Esophagus (tissue), 2 donors: ENCODE results near the gene MIF4GD. TPM values are rescaled to one million over a fixed set of nuclear protein-coding genes. Genes with fewer than 3 reads are reported as not detected.

Source experiments
- H3K27ac ChIP-seq, 2 donors: one replicate each; pipeline ENCODE4 v1.5.1; 2013; ENCODE audit warnings: low read depth in 2 of 2, mild to moderate bottlenecking in 2 of 2, inconsistent platforms in 1 of 2, low read length in 1 of 2, moderate library complexity in 1 of 2
- H3K27me3 ChIP-seq, 2 donors: one replicate each; pipeline ENCODE4 v1.6.1; 2013; ENCODE audit warnings: low read length in 2 of 2, control low read depth in 1 of 2, mild to moderate bottlenecking in 1 of 2; ENCODE audit not compliant: insufficient read depth in 2 of 2, control insufficient read depth in 1 of 2
- H3K36me3 ChIP-seq, 2 donors: one replicate each; pipeline ENCODE4 v1.6.1; 2013; ENCODE audit warnings: low read length in 1 of 2; ENCODE audit not compliant: control insufficient read depth in 2 of 2, insufficient read depth in 2 of 2
- H3K4me1 ChIP-seq, 2 donors: one replicate each; pipeline ENCODE4 v1.6.1; 2013; ENCODE audit warnings: low read length in 1 of 2; ENCODE audit not compliant: control insufficient read depth in 2 of 2, insufficient read depth in 2 of 2
- H3K4me3 ChIP-seq, 2 donors: one replicate each; pipeline ENCODE4 v1.5.1; 2013; ENCODE audit warnings: low read length in 2 of 2, mild to moderate bottlenecking in 2 of 2, low read depth in 1 of 2, moderate library complexity in 1 of 2
- H3K9me3 ChIP-seq, 2 donors: one replicate each; pipeline ENCODE4 v1.6.1; 2013; ENCODE audit warnings: mild to moderate bottlenecking in 2 of 2, low read depth in 1 of 2, low read length in 1 of 2, moderate library complexity in 1 of 2; ENCODE audit not compliant: control insufficient read depth in 2 of 2, insufficient read depth in 1 of 2
- WGBS, 2 donors: extraction: QIAGEN DNeasy Blood & Tissue Kit; methylation state at CpG; one replicate each; pipeline ENCODE4 v1.1.7; 2013; 5-methylcytosine and 5-hydroxymethylcytosine counted together
- polyA plus RNA-seq, 2 donors: library from polyadenylated mRNA; stranded (reverse); fragments of 200-250 nt; gene quantifications; one replicate each; pipeline ENCODE4 v1.2.3, GENCODE V29; 2013
- donor health status: healthy with polysubstance abuse.
- donor health status: Bipolar disorder and iron deficiency.

The MIF4GD gene
- polyA plus RNA-seq, 2 donors = 9.3 to 23.3 TPM

DNA sequence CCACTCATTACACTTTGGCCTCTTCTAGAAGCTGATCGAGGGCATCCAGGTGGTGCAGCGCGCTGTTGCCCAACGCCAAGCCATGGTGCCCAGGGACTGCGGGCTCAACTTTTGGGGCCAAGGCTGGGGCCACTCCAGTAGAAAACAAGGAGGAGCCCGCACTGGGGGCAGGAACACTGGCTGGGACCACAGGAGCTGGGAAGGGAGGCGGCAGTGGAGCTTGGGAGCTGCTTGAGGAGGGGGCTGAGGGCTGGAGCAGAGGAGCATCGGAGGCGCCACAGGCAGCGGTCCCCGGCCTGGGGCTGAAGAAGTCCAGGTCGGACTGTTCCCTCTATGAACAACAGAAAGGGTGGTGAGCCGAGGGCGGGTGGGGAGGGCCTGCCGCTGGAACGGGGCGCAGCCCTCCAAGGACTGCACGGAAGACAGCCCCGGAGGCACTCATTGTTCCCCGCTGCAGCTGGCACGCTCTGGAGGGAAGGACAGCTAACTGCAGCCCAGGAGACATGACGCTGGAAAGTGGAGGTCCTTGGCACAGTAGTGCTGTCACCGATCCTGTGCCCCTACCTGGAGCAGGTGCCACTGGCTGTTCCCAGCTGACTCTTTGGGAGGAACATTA, 31.1 kb downstream of the MIF4GD start:
- H3K27ac ChIP-seq = no peak overlapping the region

DNA sequence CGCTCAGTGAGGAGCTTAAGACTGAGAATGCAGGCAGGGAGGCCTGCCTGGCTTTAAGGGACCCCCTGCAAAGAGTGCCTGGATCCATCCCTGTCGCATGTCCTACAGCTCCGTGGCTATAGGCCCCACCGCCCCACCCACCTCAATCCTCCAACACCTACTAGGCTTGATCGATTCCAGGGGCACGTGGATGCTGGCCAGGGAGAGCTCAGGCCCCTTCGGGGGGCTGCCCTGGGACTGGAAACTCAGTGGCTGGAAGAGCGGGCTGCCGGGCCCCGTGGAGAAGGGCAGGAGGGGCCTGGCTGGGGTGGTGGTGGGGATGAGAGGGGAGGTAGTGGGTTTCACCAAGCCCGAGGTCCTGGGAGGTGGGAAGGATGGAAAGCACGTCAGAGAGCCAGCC, 31.8 kb downstream of the MIF4GD start:
- H3K9me3 ChIP-seq = peaks cover 0 to 2% of the 10 kb centered on the region in 2 donors
- no peak overlapping the region for H3K27ac ChIP-seq
- H3K36me3 ChIP-seq = peaks cover 36 to 91% of the 10 kb centered on the region in 2 donors
- no peak overlapping the region for H3K4me3 ChIP-seq
- 85% methylated on average over 11 to 12 of the region's 12 CpGs for WGBS, 2 donors
- H3K4me1 ChIP-seq = peaks cover 0 to 2% of the 10 kb centered on the region in 2 donors
- no peaks in the 10 kb centered on the region for H3K27me3 ChIP-seq

More for the DNA sequence above, 31.1 kb downstream of the MIF4GD start:
- H3K36me3 ChIP-seq = peaks cover 32 to 91% of the 10 kb centered on the region in 2 donors
- H3K4me3 ChIP-seq = no peak overlapping the region
- WGBS, 2 donors = 79 to 85% methylated on average over 23 of the region's 23 CpGs
- no peaks in the 10 kb centered on the region for H3K27me3 ChIP-seq
- H3K4me1 ChIP-seq = peaks cover 0 to 2% of the 10 kb centered on the region in 2 donors
- H3K9me3 ChIP-seq = peaks cover 0 to 2% of the 10 kb centered on the region in 2 donors

DNA sequence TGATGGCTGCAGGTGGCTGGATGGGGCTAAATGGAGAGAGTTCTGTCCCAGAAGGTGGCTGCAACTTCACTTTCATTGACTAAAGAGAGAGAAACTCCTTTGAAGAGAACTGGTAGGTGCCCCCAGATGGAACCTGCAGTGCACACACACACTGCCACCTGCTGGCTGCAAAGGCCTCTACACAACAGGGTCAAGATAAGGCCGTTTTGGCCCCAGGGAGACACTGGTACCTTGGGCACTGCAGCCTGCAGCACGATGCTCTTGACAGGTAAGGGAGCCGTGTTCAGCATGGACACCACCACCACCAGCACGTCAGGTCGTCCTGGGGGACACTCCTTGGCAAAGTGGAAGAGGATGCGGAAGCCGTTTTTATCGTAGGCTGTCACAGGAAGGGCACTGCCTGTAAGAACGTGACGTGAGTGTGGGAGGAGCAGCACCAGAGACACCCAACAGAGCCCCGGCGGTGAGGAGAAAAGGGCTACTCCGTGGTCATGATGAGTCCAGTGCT, 32.3 kb downstream of the MIF4GD start:
- WGBS, 2 donors = 50 to 53% methylated on average over 13 of the region's 13 CpGs
- Histone ChIP-seq H3K4me1 (peaks cover 0 to 2% of the 10 kb centered on the region in 2 donors), H3K4me3 (no peak overlapping the region), H3K27me3 (no peaks in the 10 kb centered on the region), H3K9me3 (peaks cover 0 to 2% of the 10 kb centered on the region in 2 donors), H3K27ac (peak overlapping the region in 1 of 2 donors; percentile 13), H3K36me3 (peaks cover 36 to 87% of the 10 kb centered on the region in 2 donors)

DNA sequence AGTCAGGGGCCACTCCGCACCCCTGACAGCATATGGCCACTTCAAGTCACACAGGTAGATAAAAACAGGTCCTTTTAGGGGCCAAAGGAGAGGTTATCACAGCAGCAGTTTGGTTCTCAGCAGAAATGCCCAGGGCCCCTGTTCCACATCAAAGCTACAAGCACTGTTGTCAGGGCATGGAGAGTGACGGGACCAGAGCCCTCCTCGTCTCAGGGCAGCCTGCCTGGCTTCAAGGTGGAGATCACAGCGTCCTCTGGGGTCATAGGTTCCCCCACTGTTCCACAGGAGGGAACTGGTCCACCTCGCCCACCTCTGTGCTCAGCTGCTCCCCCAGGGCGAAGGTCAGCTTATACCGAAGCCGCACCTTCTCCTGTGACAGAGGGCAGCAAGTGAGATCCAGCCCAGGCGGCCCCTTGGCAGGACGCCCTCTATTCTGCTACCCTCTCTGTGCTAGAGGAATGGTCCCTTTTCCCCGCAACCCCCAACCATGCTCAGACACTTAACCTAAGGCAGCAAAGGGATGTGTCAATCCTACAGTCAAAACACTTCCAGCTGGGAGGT, 32.9 kb downstream of the MIF4GD start:
- H3K4me3 ChIP-seq = no peak overlapping the region
- peaks cover 0 to 2% of the 10 kb centered on the region in 2 donors for H3K9me3 ChIP-seq
- H3K4me1 ChIP-seq = peaks cover 0 to 2% of the 10 kb centered on the region in 2 donors
- H3K27me3 ChIP-seq = no peaks in the 10 kb centered on the region
- 75 to 81% methylated on average over 11 of the region's 11 CpGs for WGBS, 2 donors
- peaks cover 32 to 80% of the 10 kb centered on the region in 2 donors for H3K36me3 ChIP-seq
- H3K27ac ChIP-seq = no peak overlapping the region

DNA sequence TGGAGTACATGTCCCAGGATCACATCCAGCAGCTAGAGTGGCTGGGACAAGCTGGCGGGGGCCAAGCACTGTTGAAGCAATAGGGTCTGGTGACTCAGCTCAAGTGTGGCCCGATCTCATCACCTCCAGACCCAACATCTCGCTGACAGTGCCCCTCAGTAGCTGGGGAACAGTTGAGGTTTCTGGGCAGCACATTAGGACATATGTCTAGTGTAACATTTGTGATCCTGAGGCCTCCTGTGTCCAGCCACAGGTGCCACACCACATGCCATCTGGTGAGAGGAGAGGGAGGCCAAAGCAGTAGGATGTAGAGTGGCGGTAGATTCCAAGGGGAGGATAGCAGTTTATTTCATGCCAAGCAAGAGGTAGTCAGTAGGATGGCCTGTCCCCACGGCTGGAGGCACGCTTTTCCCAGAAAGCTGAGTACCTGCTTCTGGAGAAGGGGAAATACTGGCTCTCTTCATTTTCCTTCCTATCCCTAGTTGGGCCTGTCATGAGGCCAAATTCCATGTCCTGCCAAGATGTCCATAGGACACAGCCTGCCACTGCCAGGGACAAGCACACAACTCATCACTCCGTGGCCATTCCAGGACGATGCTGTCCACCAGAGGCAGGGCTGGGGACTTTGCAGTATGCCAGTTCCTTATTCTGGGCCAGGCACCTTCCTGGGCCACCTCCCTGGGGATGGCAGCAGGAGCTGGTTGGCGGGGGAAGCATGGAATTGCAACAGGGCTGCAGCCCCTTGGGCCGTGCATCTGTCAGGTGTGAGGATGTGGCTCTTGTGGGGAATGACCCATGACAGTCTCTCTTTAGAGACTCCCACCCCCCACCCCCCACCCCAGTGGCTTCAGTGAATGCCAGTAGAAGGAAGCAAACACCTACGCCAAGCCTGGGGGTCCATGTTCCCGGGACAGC, 33.7 kb downstream of the MIF4GD start:
- no peak overlapping the region for H3K27ac ChIP-seq
- no peak overlapping the region for H3K4me3 ChIP-seq
- peaks cover 0 to 2% of the 10 kb centered on the region in 2 donors for H3K9me3 ChIP-seq
- peaks cover 0 to 2% of the 10 kb centered on the region in 2 donors for H3K4me1 ChIP-seq
- H3K27me3 ChIP-seq = no peaks in the 10 kb centered on the region
- 76 to 82% methylated on average over 12 of the region's 12 CpGs for WGBS, 2 donors
- peaks cover 39 to 80% of the 10 kb centered on the region in 2 donors for H3K36me3 ChIP-seq

DNA sequence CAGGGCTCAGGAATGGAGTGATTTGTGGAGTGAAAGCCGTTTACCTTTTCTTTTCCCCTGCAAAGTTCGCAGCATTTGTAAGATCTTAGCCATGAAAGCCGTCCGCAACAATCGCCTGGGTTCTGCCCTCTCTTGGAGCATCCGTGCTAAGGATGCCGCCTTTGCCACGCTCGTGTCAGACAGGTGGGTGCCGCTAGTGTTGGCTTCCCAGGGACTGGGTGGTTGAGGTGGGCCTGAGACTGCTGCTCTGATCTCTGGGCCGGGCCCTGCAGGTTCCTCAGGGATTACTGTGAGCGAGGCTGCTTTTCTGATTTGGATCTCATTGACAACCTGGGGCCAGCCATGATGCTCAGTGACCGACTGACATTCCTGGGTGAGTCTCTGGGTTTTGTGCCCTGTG, 38.2 kb downstream of the MIF4GD start:
- Histone ChIP-seq H3K9me3 (no peaks in the 10 kb centered on the region), H3K27me3 (no peaks in the 10 kb centered on the region), H3K4me1 (peaks cover 0 to 2% of the 10 kb centered on the region in 2 donors), H3K4me3 (no peak overlapping the region), H3K27ac (no peak overlapping the region), H3K36me3 (peaks cover 30 to 56% of the 10 kb centered on the region in 2 donors)
- 95 to 96% methylated on average over 13 of the region's 13 CpGs for WGBS, 2 donors

DNA sequence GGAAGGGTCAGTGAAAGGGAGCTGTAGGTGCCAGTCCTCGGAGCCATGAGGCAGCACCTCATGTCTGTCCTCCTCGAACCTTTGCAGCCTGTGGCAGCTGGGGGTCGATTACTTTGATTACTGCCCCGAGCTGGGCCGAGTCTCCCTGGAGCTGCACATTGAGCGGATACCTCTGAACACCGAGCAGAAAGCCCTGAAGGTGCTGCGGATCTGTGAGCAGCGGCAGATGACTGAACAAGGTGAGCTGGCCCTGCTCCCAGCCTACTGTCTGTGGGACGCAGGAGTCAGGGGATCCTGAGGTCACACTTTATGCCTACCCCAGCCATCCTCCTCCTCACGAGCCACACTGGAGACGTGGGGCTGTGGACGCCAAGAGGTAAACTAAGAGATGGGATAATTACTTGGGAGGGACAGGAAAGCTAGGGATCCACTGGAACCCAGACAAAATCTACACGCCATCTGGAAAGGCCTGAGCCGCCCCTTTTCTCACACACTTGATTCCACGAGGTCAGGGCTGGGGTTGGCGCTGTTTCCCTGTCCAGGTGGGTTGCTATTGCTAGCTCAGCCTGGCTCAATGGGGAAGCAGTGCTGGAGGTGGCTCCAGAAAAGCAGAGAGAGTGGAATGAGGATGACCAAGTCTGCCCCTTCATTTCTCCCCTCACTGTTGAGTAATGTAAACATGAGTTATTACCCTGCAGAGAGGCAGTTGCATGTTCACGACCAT, 39.1 kb downstream of the MIF4GD start:
- Histone ChIP-seq H3K27me3 (no peaks in the 10 kb centered on the region), H3K4me3 (no peak overlapping the region), H3K27ac (no peak overlapping the region), H3K9me3 (no peaks in the 10 kb centered on the region), H3K36me3 (peaks cover 26 to 47% of the 10 kb centered on the region in 2 donors), H3K4me1 (peaks cover 0 to 2% of the 10 kb centered on the region in 2 donors)
- WGBS, 2 donors = 90 to 91% methylated on average over 18 of the region's 18 CpGs

DNA sequence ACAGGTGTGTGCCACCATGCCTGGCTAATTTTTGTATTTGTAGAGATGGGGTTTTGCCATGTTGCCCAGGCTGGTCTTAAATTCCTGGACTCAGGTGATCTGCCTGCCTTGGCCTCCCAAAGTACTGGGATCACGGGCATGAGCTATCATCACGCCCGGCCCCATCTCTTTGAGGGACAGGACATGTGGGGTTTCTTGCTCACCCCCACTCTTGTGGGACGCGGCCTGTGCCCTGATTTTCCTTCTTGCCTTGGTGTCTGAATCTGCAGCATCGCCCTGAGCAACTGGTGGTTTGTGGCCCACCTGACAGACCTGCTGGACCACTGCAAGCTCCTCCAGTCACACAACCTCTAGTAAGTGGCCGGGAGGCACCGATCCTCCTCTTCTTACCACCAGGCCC, 40.0 kb downstream of the MIF4GD start:
- WGBS, 2 donors = 93 to 97% methylated on average over 8 of the region's 8 CpGs
- Histone ChIP-seq H3K9me3 (no peaks in the 10 kb centered on the region), H3K36me3 (peaks cover 22 to 46% of the 10 kb centered on the region in 2 donors)

DNA sequence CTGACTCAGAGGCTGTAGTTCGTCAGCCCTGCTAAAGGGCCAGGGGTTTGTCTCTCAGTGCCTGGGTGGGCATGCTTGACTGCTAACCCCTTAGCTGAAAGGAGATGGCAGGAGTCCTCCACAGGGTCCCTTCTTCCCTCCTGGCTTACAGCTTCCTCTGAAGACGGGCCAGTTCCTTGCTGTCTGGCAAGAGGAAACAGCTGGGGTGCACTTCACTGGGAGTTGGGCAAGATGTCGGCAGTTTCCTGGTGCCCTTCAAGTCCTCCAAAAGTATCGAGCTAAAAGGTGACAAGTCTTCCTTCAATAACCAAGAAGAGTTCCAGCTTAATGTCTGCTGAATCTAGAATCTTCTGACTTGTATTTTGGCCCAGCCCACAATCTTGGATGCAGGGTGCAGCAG, 42.2 kb downstream of the MIF4GD start:
- Histone ChIP-seq H3K4me1 (peaks cover 0 to 2% of the 10 kb centered on the region in 2 donors), H3K27ac (no peak overlapping the region), H3K27me3 (no peaks in the 10 kb centered on the region), H3K4me3 (no peak overlapping the region), H3K36me3 (peaks cover 16 to 43% of the 10 kb centered on the region in 2 donors), H3K9me3 (no peaks in the 10 kb centered on the region)
- WGBS, 2 donors = 61 to 66% methylated on average over 4 of the region's 4 CpGs

More for the DNA sequence above, 40.0 kb downstream of the MIF4GD start:
- no peak overlapping the region for H3K4me3 ChIP-seq
- peaks cover 0 to 2% of the 10 kb centered on the region in 2 donors for H3K4me1 ChIP-seq
- no peak overlapping the region for H3K27ac ChIP-seq
- no peaks in the 10 kb centered on the region for H3K27me3 ChIP-seq
